ENCODE measurements around the gene NTMT1.
A peak's percentile ranks its signal among the peaks of the same experiment; 100 is the strongest.

Gene NTMT1

DNA sequence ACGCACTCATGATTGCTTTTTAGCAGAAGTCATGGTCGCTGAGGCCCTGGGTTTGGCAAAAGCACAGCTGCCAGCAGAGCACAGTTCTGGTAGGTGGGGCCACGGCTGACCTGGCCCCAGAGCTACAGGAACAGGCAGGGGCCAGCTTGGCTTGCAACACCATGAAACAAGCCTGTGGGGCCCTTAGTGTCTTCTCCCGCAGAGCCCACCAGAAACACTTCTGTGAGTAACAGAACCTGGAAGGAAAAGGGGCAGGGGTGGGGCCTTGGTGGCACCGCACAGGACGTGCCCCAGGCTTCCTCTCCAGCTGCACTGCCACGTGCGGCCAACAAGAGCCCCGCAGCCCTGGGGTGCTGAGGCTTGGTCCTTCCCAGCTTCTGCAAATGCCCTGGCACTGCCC lies 11.1 kb downstream of the NTMT1 start:
- no peak for DNase-seq (ENCODE audit: low spot score)

DNA sequence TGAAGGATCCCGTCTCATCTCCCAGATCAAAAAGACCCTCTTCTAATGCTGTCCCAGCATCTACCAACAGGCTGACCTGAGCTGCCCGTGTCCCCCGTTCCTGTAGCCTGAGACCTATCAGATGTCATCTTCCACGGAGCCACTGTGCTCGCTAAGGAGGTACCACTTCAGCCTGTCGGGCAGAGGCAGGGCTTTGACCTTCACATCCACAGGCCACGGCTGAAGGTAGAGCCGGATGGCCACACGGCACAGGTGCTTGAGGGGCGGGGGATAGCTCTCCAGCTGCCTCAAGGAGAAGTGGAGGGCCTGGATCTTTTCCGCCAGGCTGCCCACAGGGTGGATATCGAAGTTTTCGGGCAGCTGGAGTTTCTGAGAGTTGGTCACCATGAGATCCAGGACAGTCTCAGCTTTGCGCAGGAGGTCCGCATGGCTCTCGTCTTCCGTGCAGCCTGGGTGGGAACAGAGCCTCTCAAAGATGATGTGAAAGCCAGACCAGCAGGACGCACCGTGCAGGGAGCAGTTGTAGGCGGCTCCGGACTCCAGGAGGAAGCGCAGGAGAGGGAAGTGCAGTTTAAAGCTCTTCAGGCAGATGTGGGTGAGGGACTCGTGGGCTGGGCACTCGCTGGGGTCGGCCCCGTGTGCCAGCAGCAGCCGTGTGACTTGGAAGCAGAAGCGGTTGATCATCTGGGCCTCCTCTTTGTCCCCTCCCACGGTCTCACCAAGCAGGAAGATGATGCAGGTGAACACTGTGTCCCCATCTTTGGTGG lies 11.9 kb downstream of the NTMT1 start:
- DNase-seq (ENCODE audit: low spot score), result no peak

DNA sequence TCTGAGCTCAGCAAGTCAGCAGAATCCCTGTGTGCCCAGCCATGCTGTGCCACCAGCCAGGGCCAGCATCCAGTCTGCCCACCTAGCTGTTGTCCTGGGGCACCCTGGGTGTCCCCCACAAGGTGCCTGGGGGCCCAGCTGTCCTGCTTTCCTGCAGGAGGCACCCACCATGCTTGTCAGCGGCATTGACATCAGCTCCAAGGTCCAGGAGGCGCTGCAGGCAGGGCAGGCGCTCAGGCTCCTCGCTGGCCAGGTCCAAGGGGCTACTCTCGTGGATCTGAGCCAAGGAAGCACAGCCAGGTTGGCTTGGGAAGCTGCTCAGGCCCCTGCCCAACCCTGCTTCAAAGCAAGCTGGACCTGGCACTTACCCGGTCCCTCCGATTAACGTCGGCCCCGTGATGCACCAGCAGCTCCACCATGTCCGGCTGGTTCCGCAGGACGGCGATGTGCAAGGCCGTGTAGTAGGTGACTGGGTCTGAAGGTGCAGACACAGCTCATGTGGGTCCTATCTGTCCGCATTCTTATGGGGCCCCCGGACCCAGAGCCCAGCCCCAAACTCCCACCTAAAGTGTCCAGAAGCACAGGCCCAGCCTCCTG lies 13.2 kb downstream of the NTMT1 start:
- no peak for DNase-seq (ENCODE audit: low spot score)

DNA sequence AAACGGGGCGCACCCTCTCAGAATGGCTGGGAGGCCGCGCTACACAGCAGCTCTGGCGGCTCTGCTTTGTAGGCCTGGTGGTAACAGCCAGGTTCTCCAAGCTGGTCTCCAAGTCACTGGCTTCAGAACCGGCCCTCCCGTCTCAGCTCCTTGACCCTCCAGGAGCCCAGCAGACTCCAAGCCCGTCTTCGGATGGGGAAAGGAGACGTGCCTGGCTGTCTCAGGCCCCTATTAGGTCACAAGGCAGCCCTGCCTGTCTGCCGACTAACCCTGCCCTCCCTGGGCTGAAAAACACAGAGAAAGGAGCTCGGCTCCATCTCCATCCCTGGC lies 13.8 kb downstream of the NTMT1 start:
- no peak for DNase-seq (ENCODE audit: low spot score)

DNA sequence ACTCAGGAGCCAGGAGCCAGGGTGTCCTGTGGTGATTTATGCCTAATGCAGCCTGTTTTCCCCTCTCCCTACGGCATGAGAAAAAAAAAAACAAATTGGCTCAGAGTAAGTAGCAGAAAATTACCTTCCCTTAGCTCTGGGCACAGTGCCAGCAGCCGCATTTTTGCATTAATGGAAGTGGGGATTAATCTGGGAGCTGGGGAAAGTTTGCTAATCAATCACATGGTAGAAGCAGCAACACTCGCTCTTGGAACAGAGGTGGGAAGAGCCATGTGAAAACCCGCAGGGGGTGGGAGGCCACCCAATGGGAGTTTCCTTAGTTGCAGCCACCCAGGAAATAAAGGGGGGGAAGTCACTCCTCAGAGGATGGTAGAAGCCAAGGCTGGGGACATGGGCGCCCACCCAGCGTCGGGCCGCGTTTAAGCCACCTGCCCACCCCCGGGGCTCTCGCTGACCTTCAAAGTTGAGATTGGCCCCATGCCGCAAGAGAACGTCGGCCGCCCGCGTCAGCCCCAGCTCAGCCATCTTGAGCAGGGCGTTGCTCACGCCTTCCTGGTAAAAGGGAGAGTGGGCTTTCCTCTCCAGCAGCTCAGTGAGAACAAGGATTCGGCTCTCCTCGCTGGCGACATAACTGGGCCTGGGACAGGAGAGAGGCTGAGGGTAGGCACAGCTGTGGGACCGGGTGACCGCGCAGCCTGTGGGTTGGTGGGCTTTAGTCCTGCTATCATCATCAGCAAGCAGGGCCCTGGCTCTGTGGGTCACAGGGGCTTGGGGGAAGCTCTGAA lies 14.3 kb downstream of the NTMT1 start:
- peak; percentile 73 for DNase-seq (ENCODE audit: low spot score)

DNA sequence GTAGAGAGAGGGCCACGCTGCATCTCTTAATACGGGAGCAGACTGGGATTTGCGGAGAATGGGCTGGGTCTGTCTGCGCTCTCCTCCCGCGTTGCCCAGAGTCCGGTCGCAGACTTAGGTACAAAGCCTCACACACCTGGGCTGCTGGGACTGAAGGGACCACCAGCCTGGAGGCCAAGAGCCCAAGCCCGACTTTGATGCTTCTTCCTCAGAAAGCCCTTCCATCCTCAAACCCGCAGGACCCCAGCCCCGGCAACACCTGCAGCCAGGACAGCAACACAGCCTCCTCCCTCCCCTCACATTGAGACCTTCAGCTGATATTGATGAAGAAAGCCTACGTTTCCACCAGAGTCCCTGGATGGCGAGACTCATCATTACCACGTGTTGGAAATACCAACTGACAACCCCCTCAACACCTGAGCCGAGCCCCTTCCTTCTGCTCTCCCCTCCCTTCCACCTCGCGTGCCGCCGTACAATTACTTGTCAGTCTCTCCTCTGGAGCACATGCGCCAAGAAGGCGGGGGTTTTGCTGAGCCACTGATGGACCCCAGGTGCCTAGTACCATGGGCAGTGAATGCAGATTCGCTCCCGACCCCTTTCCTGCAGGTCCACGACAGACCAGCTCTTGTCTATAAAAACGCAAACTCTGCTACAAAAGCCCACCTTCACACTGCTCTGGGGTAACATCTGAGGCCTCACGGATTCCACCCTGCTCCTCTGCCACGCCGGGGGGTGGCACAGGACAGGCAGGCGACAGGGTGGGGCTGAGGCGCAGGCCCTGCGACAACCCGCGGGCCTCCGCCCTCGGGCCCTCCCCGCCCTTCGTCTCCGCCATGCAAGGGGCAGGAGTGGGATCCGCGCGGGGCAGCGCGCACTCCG lies 15.1 kb downstream of the NTMT1 start:
- DNase-seq (ENCODE audit: low spot score), result no peak

DNA sequence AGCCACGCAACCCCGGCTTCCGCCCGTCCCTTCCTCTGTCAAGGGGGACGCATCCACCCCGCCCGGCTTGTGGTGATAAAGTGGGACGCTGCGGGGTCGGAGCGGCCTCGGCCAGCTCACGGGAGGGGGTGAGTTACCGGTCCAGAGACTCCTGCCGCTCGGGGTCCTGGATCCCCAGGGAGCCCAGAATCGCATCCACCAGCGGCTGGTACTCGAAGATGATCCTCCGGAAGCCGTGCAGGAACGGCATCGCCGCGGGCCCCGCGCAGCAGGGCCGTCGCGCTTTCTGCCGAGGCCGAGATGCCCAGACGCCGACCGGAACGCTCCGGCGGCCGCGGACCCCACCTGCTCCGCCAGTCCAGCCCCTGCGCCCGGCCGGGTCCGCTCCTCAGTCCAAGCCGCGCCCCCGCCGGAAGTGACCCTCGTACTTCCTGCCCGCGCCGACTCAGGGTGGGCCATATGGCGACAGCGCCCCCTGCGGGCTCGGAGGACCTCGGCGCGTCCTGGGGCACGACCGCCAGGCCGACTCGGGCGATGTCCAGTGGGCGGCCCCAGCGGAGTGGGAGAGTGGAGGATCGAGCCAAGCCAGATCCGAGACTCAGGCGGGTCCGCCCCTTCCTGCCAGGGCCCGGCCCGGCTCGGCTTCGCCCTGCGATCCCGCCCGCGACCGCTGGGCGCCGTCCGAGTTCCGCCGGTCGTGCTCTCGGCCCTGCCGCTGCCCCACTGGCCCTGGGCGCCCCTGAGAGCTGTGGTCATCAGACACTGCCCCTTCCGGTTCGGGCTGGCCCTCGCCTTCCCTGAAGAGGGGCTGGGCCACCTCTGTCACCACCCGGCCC lies 16.0 kb downstream of the NTMT1 start, which contains the start of gene ASB6:
ASB6 (minus strand) TSS at position 402 of the 836 bp plus-strand sequence; CDS start at position 250, 152 bp downstream.
- peak; percentile 96 for DNase-seq (ENCODE audit: low spot score)

DNA sequence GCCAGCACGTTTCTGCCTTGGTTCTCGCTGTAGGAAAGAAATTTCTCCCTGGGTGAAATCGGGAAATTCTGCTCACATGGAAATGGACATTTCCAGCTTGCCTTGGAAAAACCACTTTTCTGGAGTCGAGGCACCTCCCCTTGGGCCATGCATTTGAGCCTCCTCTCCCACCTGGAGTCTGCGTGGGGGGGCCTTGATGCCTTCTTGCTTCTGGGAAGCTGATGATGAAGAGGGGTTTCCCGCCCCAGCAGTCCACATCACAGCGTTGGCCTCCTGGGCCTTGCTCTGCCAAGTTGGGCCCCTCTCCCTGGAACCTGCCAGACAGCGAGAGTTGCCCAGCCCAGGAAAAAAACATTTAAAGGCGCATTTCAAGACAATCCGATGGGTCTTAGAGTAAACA lies 17.7 kb downstream of the NTMT1 start:
- no peak for DNase-seq (ENCODE audit: low spot score)

DNA sequence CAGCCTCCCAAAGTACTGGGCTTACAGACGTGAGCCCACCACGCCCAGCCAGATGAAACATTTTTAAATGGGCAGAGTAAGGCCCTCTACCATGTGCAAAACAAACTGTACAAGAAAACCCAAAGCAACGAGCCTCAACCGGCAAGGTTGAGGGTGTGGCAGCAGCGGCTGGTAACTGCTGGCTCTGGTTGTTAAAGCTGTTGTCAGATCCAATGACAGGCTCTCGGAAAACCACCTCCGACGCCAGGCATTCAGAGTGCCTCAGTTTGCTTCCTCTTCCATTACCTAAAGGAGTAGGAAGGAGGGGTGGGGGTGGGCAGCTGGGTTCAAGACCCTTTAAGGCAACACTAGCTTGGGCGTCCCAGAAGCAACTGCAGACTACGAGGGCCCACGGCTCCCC lies 18.4 kb downstream of the NTMT1 start:
- no peak for DNase-seq (ENCODE audit: low spot score)

DNA sequence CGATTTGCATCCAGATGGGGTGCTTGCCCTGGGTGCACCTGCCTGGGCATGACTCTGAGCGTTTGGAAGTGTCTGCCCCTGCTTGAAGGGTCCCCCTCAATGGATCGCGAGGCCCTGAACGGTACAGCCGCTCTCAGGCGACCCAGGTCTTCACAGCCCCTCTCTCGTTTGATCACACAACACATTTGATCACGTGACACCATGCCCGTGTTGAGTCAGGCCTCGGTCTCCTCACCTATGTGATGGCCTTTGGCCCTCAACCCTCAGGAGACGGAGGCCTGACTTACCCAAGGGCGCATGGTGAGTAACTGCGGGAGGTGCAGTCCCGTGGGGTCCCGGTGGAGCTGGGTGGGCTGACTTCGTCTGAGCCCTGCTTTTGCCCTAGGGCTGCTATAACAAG lies 18.9 kb downstream of the NTMT1 start:
- no peak for DNase-seq (ENCODE audit: low spot score)

DNA sequence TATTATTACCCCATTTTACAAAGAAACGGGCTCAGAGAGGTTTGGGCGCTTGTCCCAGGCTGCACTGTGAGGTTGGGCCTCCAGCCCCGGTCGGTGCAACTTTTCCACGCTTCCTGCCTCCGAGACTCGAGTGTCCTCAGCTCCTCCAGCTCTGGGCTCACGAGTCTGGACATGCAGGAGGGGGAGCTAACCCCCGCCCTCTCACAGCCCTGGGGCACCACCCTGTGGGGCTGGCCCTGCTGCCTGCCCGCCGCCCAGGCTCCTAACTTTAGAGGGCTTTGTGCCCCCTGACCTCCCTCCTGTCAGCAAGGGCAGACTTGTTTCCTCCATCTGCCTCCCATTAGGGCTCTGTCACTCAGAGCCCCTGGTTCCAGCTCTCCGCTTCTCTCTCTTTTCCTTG lies 20.3 kb downstream of the NTMT1 start:
- DNase-seq (ENCODE audit: low spot score), result no peak

DNA sequence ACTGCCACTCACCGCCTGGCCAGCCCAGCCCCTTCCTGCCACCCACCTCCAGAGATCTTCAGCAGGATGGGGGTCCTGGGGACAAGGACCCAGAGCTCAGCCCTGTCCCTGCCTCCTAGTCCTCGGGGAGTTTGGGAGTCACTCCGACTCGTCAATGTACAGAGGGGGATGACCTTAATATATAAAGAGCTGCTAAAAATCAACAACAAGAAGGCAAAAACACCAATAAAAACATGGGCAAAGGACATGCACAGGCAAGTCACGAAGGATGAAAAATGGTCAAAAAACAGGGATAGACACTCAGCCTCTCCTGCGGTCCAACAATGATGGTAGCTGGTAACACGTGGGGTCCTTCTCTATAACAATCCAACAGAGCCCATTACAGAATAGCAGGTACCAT lies 20.7 kb downstream of the NTMT1 start:
- DNase-seq (ENCODE audit: low spot score), result no peak

DNA sequence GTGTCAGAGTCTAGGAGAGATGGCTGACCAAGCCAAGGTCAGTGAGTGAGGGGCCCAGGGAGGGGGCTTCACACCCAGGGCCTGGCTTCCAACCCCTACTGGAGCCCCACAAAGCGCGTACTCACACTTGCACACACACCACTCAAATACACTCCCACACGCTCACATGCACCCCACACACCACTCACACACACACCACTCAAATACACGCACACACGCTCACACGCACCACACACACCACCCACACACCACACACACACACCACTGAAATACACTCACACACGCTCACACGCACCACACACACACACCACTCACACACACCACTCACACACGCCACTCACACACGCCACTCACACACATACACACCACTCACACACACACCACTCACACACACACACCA lies 21.7 kb downstream of the NTMT1 start:
- no peak for DNase-seq (ENCODE audit: low spot score)

DNA sequence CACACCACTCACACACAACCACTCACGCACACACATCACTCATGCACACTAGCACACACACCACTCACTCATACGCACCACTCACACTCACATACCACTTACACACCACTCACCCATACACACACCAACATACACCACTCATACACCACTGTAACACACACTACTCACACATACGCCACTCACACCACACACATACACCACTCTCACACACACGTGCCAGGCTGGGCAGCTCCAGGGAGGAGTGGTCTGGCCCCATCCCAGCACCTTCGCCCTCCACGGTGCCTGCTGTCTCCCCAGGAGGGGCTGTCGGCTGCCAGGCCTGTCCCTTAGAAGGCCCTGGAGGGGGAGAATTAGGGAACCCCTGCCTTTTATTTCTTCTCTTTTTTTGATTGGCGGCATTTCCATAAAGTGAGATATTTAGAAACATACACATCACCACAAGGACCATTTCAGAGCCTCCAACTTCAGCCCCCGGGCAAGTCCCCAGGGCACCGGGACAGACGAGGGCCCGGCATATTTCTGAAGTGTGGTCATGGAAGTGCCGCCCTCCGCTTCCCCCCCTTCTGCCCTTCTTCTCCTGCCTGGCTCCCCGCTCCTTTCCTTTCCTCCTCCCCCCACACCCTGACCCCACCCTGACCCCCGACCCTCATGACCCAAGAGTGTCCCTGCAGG lies 22.3 kb downstream of the NTMT1 start:
- DNase-seq (ENCODE audit: low spot score), result no peak

DNA sequence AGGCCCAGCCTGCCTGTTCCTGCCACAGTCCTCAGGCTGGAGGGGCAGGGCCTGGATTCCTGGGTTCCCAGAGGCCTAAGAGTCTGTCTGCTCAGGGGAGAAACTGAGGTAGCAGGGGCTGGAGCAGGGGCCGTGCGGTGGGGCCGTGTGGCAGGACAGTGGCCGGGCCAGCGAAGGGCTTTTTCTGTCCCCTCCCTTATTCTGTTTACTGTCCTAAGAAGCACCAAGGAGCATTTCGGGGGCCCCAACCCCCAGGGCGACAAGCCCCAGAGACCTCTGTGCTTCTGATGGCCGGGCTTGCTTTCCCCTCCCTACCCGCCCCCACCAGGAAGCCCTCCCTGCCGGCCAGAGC lies 22.8 kb downstream of the NTMT1 start:
- DNase-seq (ENCODE audit: low spot score), result no peak

DNA sequence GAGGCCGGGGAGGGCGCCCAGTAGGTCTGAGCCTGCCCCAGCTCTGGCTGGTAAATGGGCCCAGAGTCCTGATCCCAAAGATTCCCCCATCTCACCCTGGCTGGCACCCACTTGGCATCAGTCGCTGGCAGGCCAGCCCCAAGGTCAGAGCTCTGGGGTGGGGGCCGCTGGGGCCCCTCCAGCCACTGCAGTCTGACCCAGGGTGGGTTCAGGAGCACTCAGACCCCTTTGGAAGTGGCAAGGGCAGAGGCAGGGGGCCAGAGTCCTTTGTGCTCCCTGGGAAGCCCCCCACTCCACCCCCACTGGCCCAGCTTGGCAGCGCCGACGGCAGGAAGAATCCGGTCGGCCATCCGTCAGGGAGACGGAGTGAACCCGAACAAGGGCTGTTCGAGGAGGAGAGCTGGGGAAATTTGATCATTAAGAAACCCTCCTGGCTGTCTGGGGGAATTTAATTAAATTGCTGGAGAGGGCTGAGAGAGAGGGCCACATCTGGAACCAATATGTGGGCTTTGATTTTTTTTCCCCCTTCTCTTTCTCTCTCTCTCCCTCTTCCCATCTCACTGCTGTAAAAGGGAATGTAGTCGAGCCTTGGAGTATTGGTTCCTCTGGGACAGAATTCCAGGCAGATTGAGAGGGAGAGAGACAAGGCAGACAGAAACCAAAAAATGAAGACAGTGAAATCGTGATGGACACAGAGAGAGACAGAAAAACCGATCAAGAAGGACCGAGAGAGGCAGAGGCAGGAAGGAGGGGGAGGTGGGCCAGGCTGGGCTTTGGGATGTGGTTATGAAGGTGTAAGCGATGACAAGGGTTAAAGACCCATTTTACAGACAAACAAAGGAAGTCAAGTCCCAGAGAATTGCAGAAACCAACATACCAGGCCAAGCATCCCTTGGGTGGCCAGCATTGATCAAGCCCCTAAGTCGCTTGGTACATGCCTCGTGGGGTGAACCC lies 24.0 kb downstream of the NTMT1 start:
- no peak for DNase-seq (ENCODE audit: low spot score)

DNA sequence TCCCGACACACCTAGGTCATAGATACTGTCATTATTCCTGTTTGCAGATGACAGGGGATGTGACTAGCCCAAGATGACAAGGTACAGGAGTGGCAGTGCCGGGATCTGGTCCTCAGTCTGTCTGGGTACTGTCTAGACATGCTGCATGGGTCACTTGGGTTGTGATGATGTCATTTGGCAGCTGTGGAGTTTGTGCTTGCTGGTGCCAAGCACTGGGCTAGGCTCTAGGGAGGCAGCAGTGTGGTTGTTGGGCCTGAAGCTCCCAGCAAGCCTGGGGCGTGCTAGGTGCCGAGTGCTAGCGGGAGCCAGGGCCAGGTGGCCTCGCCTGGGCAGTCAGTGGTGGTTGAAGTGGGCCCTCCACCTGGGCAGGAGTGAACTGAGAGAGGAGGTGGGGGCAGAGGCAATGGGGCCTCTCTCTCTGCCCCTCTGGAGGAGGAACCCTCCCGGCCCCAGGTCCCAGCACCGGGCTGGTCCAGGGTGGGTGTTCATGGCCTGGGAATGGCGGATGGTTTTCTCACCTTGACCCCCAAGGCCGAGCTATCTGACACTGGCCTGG lies 24.8 kb downstream of the NTMT1 start:
- peak; percentile 35 for DNase-seq (ENCODE audit: low spot score)

DNA sequence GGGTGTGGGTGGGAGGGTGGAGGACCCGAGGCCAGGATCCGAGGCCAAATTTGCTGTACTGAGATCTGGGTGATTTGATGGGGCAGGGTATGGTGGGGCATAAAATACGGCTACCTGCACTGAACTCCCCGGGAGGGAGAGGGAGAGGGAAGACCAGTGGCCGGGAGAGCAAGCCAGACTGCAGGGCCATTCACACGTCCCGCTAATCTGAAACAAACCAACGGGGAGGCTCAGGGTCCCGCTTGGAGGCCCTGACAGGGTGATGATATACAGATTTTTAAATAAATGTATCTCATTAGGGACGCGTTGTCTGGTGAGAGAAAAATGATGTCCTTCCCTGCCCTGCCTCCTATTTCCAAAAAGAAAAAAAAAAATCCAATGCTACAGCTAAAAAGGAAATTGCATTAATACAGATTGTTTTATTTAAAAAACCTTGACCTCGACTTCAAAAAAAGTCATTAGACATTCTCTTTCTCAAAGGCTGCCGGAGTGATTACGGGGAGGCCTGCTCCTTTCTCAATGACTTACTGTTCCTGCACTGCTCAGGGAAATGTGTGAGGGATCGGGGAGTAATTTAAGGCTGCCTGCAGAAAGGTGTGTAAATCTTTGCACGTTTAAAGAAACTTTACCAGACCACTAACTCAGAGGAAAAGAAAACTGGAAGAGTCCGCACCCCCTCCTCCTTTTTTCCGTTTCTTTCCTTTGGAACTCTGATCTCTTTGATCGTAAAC lies 28.0 kb downstream of the NTMT1 start:
- DNase-seq (ENCODE audit: low spot score), result no peak

Measured in kidney tubule cell (primary cell).